BE2C (cell line): ENCODE measurements around the gene OPRPN. TPM values are rescaled to one million over a fixed set of nuclear protein-coding genes. Genes with fewer than 3 reads are reported as not detected.

Experiments used
- DNase-seq: peaks from one replicate; pipeline ENCODE4 v3.0.0-alpha.2; 2020
- H3K27me3 ChIP-seq: fragments of 250-450 bp; sonication (Bioruptor Pico); 2 replicates; pipeline ENCODE4 v1.5.1; 2020; ENCODE audit warnings: mild to moderate bottlenecking
- H3K36me3 ChIP-seq: fragments of 250-450 bp; sonication (Bioruptor Pico); 2 replicates; pipeline ENCODE4 v1.5.1; 2020; ENCODE audit warnings: mild to moderate bottlenecking
- H3K4me1 ChIP-seq: fragments of 250-450 bp; sonication (Bioruptor Pico); 2 replicates; pipeline ENCODE4 v1.5.1; 2020
- H3K4me3 ChIP-seq: 2 replicates; pipeline ENCODE4 v1.5.1; 2011; ENCODE audit warnings: low read depth, low read length
- H3K9me3 ChIP-seq: fragments of 250-450 bp; sonication (Bioruptor Pico); 2 replicates; pipeline ENCODE4 v1.5.1; 2020
- CTCF ChIP-seq: IDR thresholded peaks from 2 replicates; pipeline ENCODE4 v1.5.1; 2012; ENCODE audit warnings: mild to moderate bottlenecking, low read depth, low read length
- polyA plus RNA-seq: library from polyadenylated mRNA; unstranded; fragments of >200 nt; gene quantifications from one replicate; pipeline ENCODE4 v1.2.1, GENCODE V29; 2012; ENCODE audit warnings: low read depth, missing spikeins; ENCODE audit not compliant: insufficient read length, insufficient read depth

OPRPN gene
- polyA plus RNA-seq = not detected

DNA sequence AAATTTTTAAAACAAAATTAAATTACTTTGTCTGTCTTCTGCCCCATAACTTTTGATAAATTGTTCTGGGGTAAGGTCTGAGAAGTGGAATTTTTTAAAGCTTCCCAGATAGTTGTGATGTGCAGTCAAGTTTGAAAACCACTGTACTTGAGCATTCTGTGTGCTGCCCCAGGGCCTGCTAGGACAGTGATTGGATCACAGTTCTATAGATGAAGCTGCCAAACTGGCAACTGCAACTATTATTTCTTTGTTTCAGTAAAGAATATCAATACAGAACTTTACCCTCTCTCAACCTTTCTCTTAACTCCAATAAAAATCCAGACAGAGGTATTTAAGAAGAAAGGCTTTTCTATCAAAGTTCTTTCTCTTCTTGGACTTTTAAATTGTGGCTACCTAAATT, at the start of gene OPRPN:
OPRPN (plus strand) TSS at position 361 of the 400 bp plus-strand sequence. CDS start 1,346 bp downstream, outside the sequence.
- Histone ChIP-seq H3K4me3 (no peak within 1 kb of the TSS), H3K9me3 (no peaks in the 10 kb centered on the region), H3K36me3 (no peaks in the 10 kb centered on the region), H3K4me1 (no peaks in the 10 kb centered on the region), H3K27me3 (no peaks in the 10 kb centered on the region)
- DNase-seq = no peak
- no peak for TF ChIP-seq CTCF

DNA sequence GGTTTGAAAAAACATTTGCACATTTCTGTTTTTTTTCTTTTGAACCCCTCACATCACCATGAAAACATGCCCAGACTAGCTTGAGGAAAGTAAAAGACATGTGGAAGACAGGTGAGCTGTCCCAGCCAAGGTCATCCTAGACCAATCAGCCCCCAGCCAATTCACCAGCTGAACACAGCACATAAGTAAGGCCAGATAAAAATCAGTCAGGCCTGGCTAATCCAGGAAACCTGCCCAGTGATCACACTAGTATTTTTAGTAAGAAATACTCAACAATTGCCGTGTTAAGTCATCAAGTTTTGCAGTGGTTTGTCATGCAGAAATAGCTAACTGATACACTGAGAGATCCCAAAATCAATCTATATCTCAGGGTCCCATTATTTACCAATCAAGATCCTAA, 41.6 kb upstream of the OPRPN start:
- DNase-seq = no peak
- no peaks in the 10 kb centered on the region for H3K9me3 ChIP-seq
- H3K4me1 ChIP-seq = no peaks in the 10 kb centered on the region
- no peaks in the 10 kb centered on the region for H3K27me3 ChIP-seq
- no peak for TF ChIP-seq CTCF
- H3K36me3 ChIP-seq = no peaks in the 10 kb centered on the region
- no peak overlapping the region for H3K4me3 ChIP-seq

DNA sequence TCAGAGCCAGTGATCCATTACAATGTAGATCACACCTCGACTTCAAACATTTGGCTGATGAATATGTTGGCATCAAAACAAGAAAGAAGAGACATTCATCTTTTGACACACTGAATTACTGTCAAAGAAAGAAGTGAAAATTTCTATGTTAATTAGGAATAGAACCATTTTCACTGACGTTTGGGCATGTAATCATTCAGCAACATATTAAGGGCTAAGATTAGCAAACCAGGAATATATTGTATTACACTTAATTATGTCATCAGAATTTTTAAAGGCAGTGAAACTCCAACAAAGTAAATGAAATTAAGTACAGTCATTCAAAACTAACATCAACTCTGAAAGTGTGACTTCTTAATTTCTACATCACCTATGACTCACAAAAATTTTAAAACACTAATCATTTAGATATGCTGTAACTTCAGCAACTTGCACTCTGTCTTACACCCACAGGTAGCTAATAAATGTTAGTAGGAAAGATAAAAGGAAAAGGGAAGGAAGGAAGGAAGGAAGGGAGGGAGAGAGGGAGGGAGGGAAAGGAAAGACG, 38.6 kb upstream of the OPRPN start:
- Histone ChIP-seq H3K27me3 (no peaks in the 10 kb centered on the region), H3K4me1 (no peaks in the 10 kb centered on the region), H3K9me3 (no peaks in the 10 kb centered on the region), H3K4me3 (no peak overlapping the region), H3K36me3 (no peaks in the 10 kb centered on the region)
- no peak for DNase-seq
- no peak for TF ChIP-seq CTCF

DNA sequence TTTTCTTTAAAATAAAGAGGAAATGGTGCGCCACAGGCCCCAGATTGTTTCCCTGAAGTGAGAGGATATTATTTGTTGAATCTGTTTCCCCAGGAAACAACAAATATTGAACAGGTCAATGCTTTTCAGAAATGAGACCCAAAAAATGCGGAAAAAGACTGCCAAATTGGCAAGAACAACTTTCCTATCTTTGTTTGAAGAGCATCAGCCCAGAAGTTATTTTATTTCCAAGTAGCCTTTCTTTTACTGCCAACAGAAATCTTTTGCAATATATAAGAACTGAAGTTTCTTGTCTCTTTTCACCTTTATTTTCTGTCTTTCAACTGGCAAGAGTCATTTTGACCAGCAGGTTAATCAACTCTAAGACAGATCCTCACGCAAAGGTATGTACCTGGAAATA, 37.3 kb upstream of the OPRPN start, which contains the start of gene SMR3A:
SMR3A (plus strand) TSS at position 301 of the 400 bp plus-strand sequence. CDS start 1,356 bp downstream, outside the sequence.
- Histone ChIP-seq H3K4me1 (no peaks in the 10 kb centered on the region), H3K27me3 (no peaks in the 10 kb centered on the region), H3K9me3 (no peaks in the 10 kb centered on the region), H3K4me3 (no peak within 1 kb of the TSS), H3K36me3 (no peaks in the 10 kb centered on the region)
- DNase-seq = no peak
- no peak for TF ChIP-seq CTCF

DNA sequence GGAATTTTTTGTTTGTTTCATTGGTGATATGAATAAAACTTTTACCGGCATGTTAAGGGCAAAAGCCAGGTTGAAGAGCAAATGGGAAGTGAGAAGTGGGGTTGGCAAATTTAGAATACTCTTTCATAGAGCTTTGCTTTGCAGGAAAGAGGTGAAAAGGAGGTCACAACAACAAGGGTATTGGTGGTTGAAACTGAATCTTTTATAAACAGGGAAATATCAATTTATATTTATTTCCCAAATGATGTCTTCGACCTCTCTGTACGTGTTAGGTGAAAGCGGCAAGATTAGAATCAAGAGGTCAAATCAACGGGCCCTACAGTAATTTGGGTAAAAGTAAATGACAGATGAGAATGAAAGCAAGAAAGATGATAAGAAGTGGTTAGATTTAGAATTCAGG, 33.7 kb upstream of the OPRPN start:
- no peak overlapping the region for H3K4me3 ChIP-seq
- no peaks in the 10 kb centered on the region for H3K36me3 ChIP-seq
- DNase-seq = no peak
- H3K9me3 ChIP-seq = no peaks in the 10 kb centered on the region
- no peak for TF ChIP-seq CTCF
- no peaks in the 10 kb centered on the region for H3K27me3 ChIP-seq
- no peaks in the 10 kb centered on the region for H3K4me1 ChIP-seq

DNA sequence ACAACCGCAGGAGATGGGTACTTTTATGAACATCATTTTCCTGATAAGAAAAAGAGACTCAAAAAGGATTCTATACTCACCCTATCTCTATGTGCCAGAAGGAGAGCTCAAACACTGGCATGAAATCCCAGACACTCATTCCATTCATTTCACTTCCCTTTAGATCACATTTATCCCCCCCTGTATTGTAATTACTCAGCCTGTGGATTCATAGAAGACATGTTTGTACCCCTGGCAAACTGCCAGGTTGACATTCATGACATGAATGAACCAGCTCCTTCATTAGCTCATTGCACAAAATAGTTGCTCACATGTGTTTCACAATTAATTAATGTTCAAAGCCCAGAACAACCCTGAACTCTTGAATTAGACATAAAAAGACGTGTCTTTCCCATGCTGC, 32.3 kb upstream of the OPRPN start:
- no peak overlapping the region for H3K4me3 ChIP-seq
- no peaks in the 10 kb centered on the region for H3K36me3 ChIP-seq
- no peak for TF ChIP-seq CTCF
- no peaks in the 10 kb centered on the region for H3K9me3 ChIP-seq
- no peaks in the 10 kb centered on the region for H3K4me1 ChIP-seq
- peak; percentile 3 for DNase-seq
- H3K27me3 ChIP-seq = 0 out of 2 replicates have a peak, but pooled peaks cover under 1% of the 10 kb centered on the region
